MCF 10A (cell line): ENCODE results near the gene CDH10. TPM values are rescaled to one million over a fixed set of nuclear protein-coding genes. Genes with fewer than 3 reads are reported as not detected.

ENCODE experiments used
- BruUV-seq: library from RNA; stranded (reverse); fragments of 400-500 nt; replicated peaks from 2 replicates; lab custom pipeline; 2021; lab: Mats Ljungman, UMichigan
- CTCF ChIA-PET: fragments of 300-600 bp; sonication (Branson Sonifier 250); formaldehyde crosslinking; extraction: SDS; loops from one replicate; lab custom pipeline; 2021; ENCODE audit warnings: antibody characterized with exemption, inconsistent platforms; lab: Yijun Ruan, JAX
- POLR2A ChIA-PET: fragments of 300-600, 350-650 bp; sonication (Branson Sonifier 250); formaldehyde crosslinking; extraction: SDS; loops from one replicate; lab custom pipeline; 2020; ENCODE audit warnings: antibody characterized with exemption, inconsistent platforms; lab: Yijun Ruan, JAX
- DNase-seq: peaks from one replicate; pipeline ENCODE4 v3.0.0-alpha.2; 2018; ENCODE audit not compliant: unreplicated experiment
- H3K27ac Mint-ChIP-seq: one replicate; pipeline ENCODE4 v1.8.0; 2022; ENCODE audit warnings: mild to moderate bottlenecking, low read depth, mixed read lengths; ENCODE audit not compliant: unreplicated experiment
- H3K27me3 Mint-ChIP-seq: one replicate; pipeline ENCODE4 v1.8.0; 2022; ENCODE audit warnings: mixed read lengths; ENCODE audit not compliant: insufficient read depth, unreplicated experiment
- H3K36me3 Mint-ChIP-seq: one replicate; pipeline ENCODE4 v1.8.0; 2022; ENCODE audit warnings: mild to moderate bottlenecking, moderate library complexity, mixed read lengths; ENCODE audit not compliant: insufficient read depth, unreplicated experiment
- H3K4me1 Mint-ChIP-seq: one replicate; pipeline ENCODE4 v1.8.0; 2022; ENCODE audit warnings: mixed read lengths; ENCODE audit not compliant: insufficient read depth, unreplicated experiment
- H3K4me3 Mint-ChIP-seq: one replicate; pipeline ENCODE4 v1.8.0; 2022; ENCODE audit warnings: mild to moderate bottlenecking, moderate library complexity, mixed read lengths; ENCODE audit not compliant: unreplicated experiment
- H3K9me3 Mint-ChIP-seq: one replicate; pipeline ENCODE4 v1.8.0; 2022; ENCODE audit warnings: mixed read lengths; ENCODE audit not compliant: unreplicated experiment
- CTCF ChIP-seq: fragments of 200-600 bp; IDR thresholded peaks from one replicate; pipeline ENCODE4 v1.8.0; 2022; ENCODE audit warnings: antibody characterized with exemption, mild to moderate bottlenecking; ENCODE audit not compliant: unreplicated experiment
- intact Hi-C: fragments of 100-400 bp; cut with micrococcal nuclease; formaldehyde crosslinking; loops from 2 replicates; pipeline ENCODE4 v1.14.1; 2022
- total RNA-seq: library from RNA; stranded (reverse); gene quantifications from 2 replicates; pipeline ENCODE4 v1.2.3, GENCODE V29; 2022

Gene CDH10
- total RNA-seq, 1 experiment from 2014 or later: 0.33 TPM

- BruUV-seq: no TSS peak
- no peak overlapping the region for H3K27ac Mint-ChIP-seq
- H3K9me3 Mint-ChIP-seq: no peaks in the 10 kb centered on the region
- H3K27me3 Mint-ChIP-seq: no peaks in the 10 kb centered on the region
- CTCF ChIA-PET: interaction anchor here (0.7 to 0.9 kb wide), 5 partner anchors 9 to 1507 kb away, joined by 3 to 4 read pairs (median 3); no protein-coding TSS in a partner anchor
- H3K4me1 Mint-ChIP-seq: peaks cover 26% of the 10 kb centered on the region
- no peak for TF ChIP-seq CTCF
- intact Hi-C loops: loop anchor here (2.0 kb wide), 1 partner anchor 199 kb away; no protein-coding TSS in a partner anchor
- H3K4me3 Mint-ChIP-seq: peak overlapping the region; percentile 40
- POLR2A ChIA-PET: interaction anchor here (0.9 to 1.1 kb wide), 2 partner anchors 145 to 146 kb away, joined by 3 read pairs; no protein-coding TSS in a partner anchor
- H3K36me3 Mint-ChIP-seq: no peaks in the 10 kb centered on the region
- DNase-seq: no peak
Observed at GRCh38 chr5:24643880-24644279, 898 bp downstream of the CDH10 start.

GRCh38 chr5:24643156-24643555, 1.6 kb downstream of the CDH10 start:
- no peak for DNase-seq
- CTCF ChIA-PET: interaction anchor here (0.7 to 0.9 kb wide), 3 partner anchors 108 to 682 kb away, joined by 3 to 4 read pairs (median 3); no protein-coding TSS in a partner anchor
- no peaks in the 10 kb centered on the region for H3K27me3 Mint-ChIP-seq
- intact Hi-C loops: loop anchor here (2.0 kb wide), 1 partner anchor 198 kb away; no protein-coding TSS in a partner anchor
- H3K27ac Mint-ChIP-seq: no peak overlapping the region
- H3K36me3 Mint-ChIP-seq: no peaks in the 10 kb centered on the region
- POLR2A ChIA-PET: no interaction called here
- H3K4me3 Mint-ChIP-seq: no peak overlapping the region
- no TSS peak for BruUV-seq
- H3K4me1 Mint-ChIP-seq: peaks cover 26% of the 10 kb centered on the region
- no peaks in the 10 kb centered on the region for H3K9me3 Mint-ChIP-seq
- no peak for TF ChIP-seq CTCF

GRCh38 chr5:24642022-24642421, 2.8 kb downstream of the CDH10 start:
- DNase-seq: peak; percentile 54
- Mint-ChIP-seq H3K27ac (no peak overlapping the region), H3K4me3 (no peak overlapping the region), H3K27me3 (no peaks in the 10 kb centered on the region), H3K36me3 (no peaks in the 10 kb centered on the region), H3K4me1 (peaks cover 26% of the 10 kb centered on the region), H3K9me3 (no peaks in the 10 kb centered on the region)
- CTCF ChIA-PET: no interaction called here
- intact Hi-C loops: loop anchor here (1.0 to 2.0 kb wide), 3 partner anchors 197 to 409 kb away; no protein-coding TSS in a partner anchor
- no TSS peak for BruUV-seq
- peak; percentile 42 for TF ChIP-seq CTCF
- POLR2A ChIA-PET: no interaction called here

GRCh38 chr5:24635209-24635608, 9.6 kb downstream of the CDH10 start:
- POLR2A ChIA-PET: no interaction called here
- H3K4me1 Mint-ChIP-seq: no peaks in the 10 kb centered on the region
- intact Hi-C loops: no loop called here
- CTCF ChIA-PET: interaction anchor here (0.6 to 1.5 kb wide), 5 partner anchors 18 to 1729 kb away, joined by 3 to 7 read pairs (median 3); no protein-coding TSS in a partner anchor
- TF ChIP-seq CTCF: no peak
- no peaks in the 10 kb centered on the region for H3K36me3 Mint-ChIP-seq
- no peak for DNase-seq
- H3K4me3 Mint-ChIP-seq: no peak overlapping the region
- no peaks in the 10 kb centered on the region for H3K27me3 Mint-ChIP-seq
- H3K27ac Mint-ChIP-seq: no peak overlapping the region
- BruUV-seq: no TSS peak
- H3K9me3 Mint-ChIP-seq: no peaks in the 10 kb centered on the region
